CD4-positive, alpha-beta T cell treated with Interleukin-17A for 1 hour (primary cell): ENCODE measurements around the gene VASH1.

Experiments
- DNase-seq: peaks from one replicate; pipeline ENCODE4 v3.0.0-alpha.2; 2020

Gene VASH1

GRCh38 chr14:76742966-76743365 is 18.3 kb upstream of the VASH1 start:
- no peak for DNase-seq

GRCh38 chr14:76752744-76753143 is 8.5 kb upstream of the VASH1 start:
- DNase-seq, result no peak

GRCh38 chr14:76753541-76754198 is 7.6 kb upstream of the VASH1 start:
- DNase-seq, result no peak

GRCh38 chr14:76754586-76754985 is 6.7 kb upstream of the VASH1 start:
- no peak for DNase-seq

GRCh38 chr14:76755610-76756370 is 5.5 kb upstream of the VASH1 start:
- no peak for DNase-seq

- DNase-seq, result no peak
These were observed 4.9 kb upstream of the VASH1 start for GRCh38 chr14:76756371-76756750.

- DNase-seq, result no peak
These were observed 1.7 kb upstream of the VASH1 start for GRCh38 chr14:76759589-76759988.

- DNase-seq, result no peak
These were observed 735 bp upstream of the VASH1 start for GRCh38 chr14:76760331-76761135.

- DNase-seq, result no peak
These were observed 717 bp downstream of the VASH1 start for GRCh38 chr14:76761960-76762410.

- no peak for DNase-seq
These were observed 1.3 kb downstream of the VASH1 start for GRCh38 chr14:76762411-76763095.

GRCh38 chr14:76763096-76764041 is 2.1 kb downstream of the VASH1 start:
- no peak for DNase-seq

GRCh38 chr14:76765461-76765931 is 4.2 kb downstream of the VASH1 start:
- no peak for DNase-seq

GRCh38 chr14:76767681-76768656 is 6.7 kb downstream of the VASH1 start:
- peak; percentile 91 for DNase-seq

GRCh38 chr14:76768671-76769500 is 7.6 kb downstream of the VASH1 start:
- DNase-seq, result no peak

GRCh38 chr14:76769636-76770292 is 8.5 kb downstream of the VASH1 start:
- no peak for DNase-seq

- DNase-seq, result no peak
These were observed 9.5 kb downstream of the VASH1 start for GRCh38 chr14:76770521-76771436.

GRCh38 chr14:76771437-76771980 is 10.2 kb downstream of the VASH1 start:
- DNase-seq, result no peak
